IPS DF 4.7 (cell line): Measurements from ENCODE around the gene CMTM7.
"Not testable (repeated sequence)": the region's sequence is repeated elsewhere in the genome, so short reads cannot be mapped to it uniquely, and the experiment has no call there.

ENCODE experiments used
- DNase-seq: peaks from one replicate; pipeline ENCODE4 v3.0.0-alpha.2; 2013; ENCODE audit warnings: low spot score; ENCODE audit errors: extremely low read depth

Gene CMTM7

GRCh38 chr3:32381922-32382321 is 9.7 kb upstream of the CMTM7 start:
- no peak for DNase-seq

- no peak for DNase-seq
Measured at GRCh38 chr3:32383136-32383711, 8.4 kb upstream of the CMTM7 start.

- no peak for DNase-seq
Measured at GRCh38 chr3:32384938-32385337, 6.7 kb upstream of the CMTM7 start.

GRCh38 chr3:32387512-32387911 is 4.1 kb upstream of the CMTM7 start:
- no peak for DNase-seq

GRCh38 chr3:32389577-32389976 is 2.1 kb upstream of the CMTM7 start:
- not testable (repeated sequence) for DNase-seq

GRCh38 chr3:32392536-32393302 is 1.1 kb downstream of the CMTM7 start:
- DNase-seq, result no peak

GRCh38 chr3:32395496-32395895 is 3.8 kb downstream of the CMTM7 start:
- DNase-seq, result no peak

- no peak for DNase-seq
Measured at GRCh38 chr3:32397941-32398340, 6.3 kb downstream of the CMTM7 start.

GRCh38 chr3:32398531-32398930 is 6.9 kb downstream of the CMTM7 start:
- no peak for DNase-seq

- no peak for DNase-seq
Measured at GRCh38 chr3:32399030-32399620, 7.5 kb downstream of the CMTM7 start.

GRCh38 chr3:32401126-32401525 is 9.5 kb downstream of the CMTM7 start:
- DNase-seq, result no peak

- DNase-seq, result no peak
Measured at GRCh38 chr3:32401556-32402081, 10.0 kb downstream of the CMTM7 start.

GRCh38 chr3:32403663-32404062 is 12.0 kb downstream of the CMTM7 start:
- DNase-seq, result no peak

GRCh38 chr3:32404714-32405113 is 13.1 kb downstream of the CMTM7 start:
- no peak for DNase-seq

GRCh38 chr3:32405155-32405554 is 13.5 kb downstream of the CMTM7 start:
- DNase-seq, result no peak

- no peak for DNase-seq
Measured at GRCh38 chr3:32405711-32406323, 14.2 kb downstream of the CMTM7 start.

- no peak for DNase-seq
Measured at GRCh38 chr3:32406486-32407408, 15.1 kb downstream of the CMTM7 start.

GRCh38 chr3:32410367-32411246 is 19.0 kb downstream of the CMTM7 start:
- no peak for DNase-seq

- no peak for DNase-seq
Measured at GRCh38 chr3:32411442-32411841, 19.8 kb downstream of the CMTM7 start.

- DNase-seq, result no peak
Measured at GRCh38 chr3:32412887-32413286, 21.2 kb downstream of the CMTM7 start.
